Kidney (tissue), 14 donors: ENCODE measurements around the gene TFPI. TPM values are rescaled to one million over a fixed set of nuclear protein-coding genes. Genes with fewer than 3 reads are reported as not detected.
A peak's percentile ranks its signal among the peaks of the same experiment; 100 is the strongest.

ENCODE experiments used
- DNase-seq, 5 donors: peaks; one replicate each; pipeline ENCODE4 v3.0.0-alpha.2; 2013 to 2020
- FAIRE-seq: peaks from 2 replicates; lab custom pipeline; 2012; peaks lifted over from hg19 to GRCh38; lab: Jason Lieb, UNC
- H3K27ac ChIP-seq, 2 donors: one replicate each; pipeline ENCODE4 v1.7.0; 2013; ENCODE audit warnings: low read depth in 2 of 2, low read length in 2 of 2, inconsistent platforms in 1 of 2
- H3K27me3 ChIP-seq: one replicate; pipeline ENCODE4 v1.7.1; 2013; ENCODE audit warnings: low read length, inconsistent platforms; ENCODE audit not compliant: control insufficient read depth, insufficient read depth
- H3K36me3 ChIP-seq, 3 donors: one replicate each; pipeline versions ENCODE4 v1.7.0 to v1.7.1; 2013; ENCODE audit warnings: low read length in 3 of 3, control low read depth in 1 of 3, inconsistent platforms in 1 of 3; ENCODE audit not compliant: insufficient read depth in 3 of 3, control insufficient read depth in 2 of 3
- H3K4me1 ChIP-seq, 3 donors: one replicate each; pipeline versions ENCODE4 v1.7.0 to v1.7.1; 2013; ENCODE audit warnings: low read length in 3 of 3, inconsistent platforms in 1 of 3, low read depth in 1 of 3; ENCODE audit not compliant: control insufficient read depth in 2 of 3, insufficient read depth in 2 of 3
- H3K4me3 ChIP-seq, 3 donors: one replicate each; pipeline versions ENCODE4 v1.7.0 to v1.8.1; 2013; ENCODE audit warnings: low read length in 3 of 3, control low read depth in 1 of 3, inconsistent platforms in 1 of 3
- H3K9ac ChIP-seq, 3 donors: one replicate each; pipeline versions ENCODE4 v1.7.0 to v1.7.1; 2013; ENCODE audit warnings: low read length in 3 of 3, control low read depth in 1 of 3, inconsistent platforms in 1 of 3
- H3K9me3 ChIP-seq, 3 donors: one replicate each; pipeline versions ENCODE4 v1.7.0 to v1.7.1; 2013; ENCODE audit warnings: low read length in 3 of 3, control low read depth in 1 of 3, inconsistent platforms in 1 of 3; ENCODE audit not compliant: control insufficient read depth in 2 of 3, insufficient read depth in 1 of 3
- CTCF ChIP-seq: IDR thresholded peaks from 3 replicates; pipeline ENCODE4 v1.5.1; 2012; ENCODE audit warnings: mild to moderate bottlenecking, moderate library complexity, borderline replicate concordance; ENCODE audit not compliant: insufficient read depth; ENCODE audit errors: extremely low read depth
- intact Hi-C: fragments of 100-400 bp; cut with DNase I; formaldehyde crosslinking; loops from one replicate; pipeline ENCODE4 v1.11.1; 2022
- polyA plus RNA-seq: library from polyadenylated mRNA; stranded (reverse); fragments of 350-450 nt; fragmentation: Illumina TruSeq; extraction: RNeasy Lipid Tissue Mini Kit (QIAGEN cat#74804); gene quantifications from one replicate; pipeline ENCODE4 v1.2.3, GENCODE V29; 2014; ENCODE audit warnings: low read depth, low replicate concordance; ENCODE audit not compliant: insufficient read depth
- total RNA-seq: library from RNA; stranded (reverse); fragmentation: NEBNext Ultra II Directional; extraction: Animal tissue kit (Norgen Biotek cat#: 25700); gene quantifications from one replicate; pipeline ENCODE4 v1.2.1, GENCODE V29; 2021
- donor health status: control.
- donor health status: control.
- donor health status: control.
- donor health status: control.
- donor health status: control.
- donor health status: DM: yes; HTN: yes; CAD: no.
- donor health status: Normal renal cell carcinoma (clear cell type).

TFPI gene
- total and polyA plus RNA-seq, 2 donors from 2014 or later: 26.2 to 266 TPM

- H3K27ac ChIP-seq: peak overlapping the region in 1 of 2 donors; percentile 10
- TF ChIP-seq CTCF: no peak
- H3K9ac ChIP-seq: no peak overlapping the region
- intact Hi-C loops: no loop called here
- FAIRE-seq: no peak
- H3K9me3 ChIP-seq: no peaks in the 10 kb centered on the region
- no peak for DNase-seq
- H3K4me3 ChIP-seq: peak overlapping the region in 1 of 3 donors; percentile 51
- peaks cover 2 to 27% (median 3%) of the 10 kb centered on the region in 3 donors for H3K4me1 ChIP-seq
- no peaks in the 10 kb centered on the region for H3K36me3 ChIP-seq
- no peaks in the 10 kb centered on the region for H3K27me3 ChIP-seq
Measured at GRCh38 chr2:187550857-187551256, 3.4 kb downstream of the TFPI start.

- intact Hi-C loops: no loop called here
- Histone ChIP-seq H3K4me1 (peaks cover 2 to 27% (median 3%) of the 10 kb centered on the region in 3 donors), H3K36me3 (no peaks in the 10 kb centered on the region), H3K27ac (peak overlapping the region; percentile 26 to 65), H3K9me3 (no peaks in the 10 kb centered on the region), H3K27me3 (no peaks in the 10 kb centered on the region), H3K4me3 (peak overlapping the region in 1 of 3 donors; percentile 51), H3K9ac (peak overlapping the region in 1 of 3 donors; percentile 21)
- TF ChIP-seq CTCF: no peak
- FAIRE-seq (peak; percentile 70), DNase-seq (no peak)
Measured at GRCh38 chr2:187549951-187550555, 4.2 kb downstream of the TFPI start.

GRCh38 chr2:187549193-187549592 is 5.0 kb downstream of the TFPI start:
- DNase-seq (no peak), FAIRE-seq (no peak)
- intact Hi-C loops: no loop called here
- no peak for TF ChIP-seq CTCF
- Histone ChIP-seq H3K4me3 (peak overlapping the region in 1 of 3 donors; percentile 51), H3K9ac (no peak overlapping the region), H3K27ac (peak overlapping the region in 1 of 2 donors; percentile 51), H3K27me3 (no peaks in the 10 kb centered on the region), H3K4me1 (peaks cover 0 to 27% (median 3%) of the 10 kb centered on the region in 3 donors), H3K9me3 (no peaks in the 10 kb centered on the region), H3K36me3 (no peaks in the 10 kb centered on the region)
